GM12865 (cell line): ENCODE data around the gene ZNF804B.

Experiments used
- DNase-seq: peaks from one replicate; pipeline ENCODE4 v3.0.0; 2010; ENCODE audit warnings: low read depth
- H3K4me3 ChIP-seq: 2 replicates; pipeline ENCODE4 v1.5.1; 2011; ENCODE audit warnings: mild to moderate bottlenecking, low read depth, low read length, control low read depth
- CTCF ChIP-seq: IDR thresholded peaks from 2 replicates; pipeline ENCODE4 v1.5.1; 2011; ENCODE audit warnings: low read length, control low read depth, low read depth, inconsistent platforms; ENCODE audit not compliant: insufficient read depth; ENCODE audit errors: missing control alignments

Gene ZNF804B

GRCh38 chr7:88942815-88943501 is 183.5 kb downstream of the ZNF804B start:
- DNase-seq = no peak
- no peak overlapping the region for H3K4me3 ChIP-seq
- no peak for TF ChIP-seq CTCF

- TF ChIP-seq CTCF = no peak
- no peak for DNase-seq
- H3K4me3 ChIP-seq = no peak overlapping the region
These were observed 192.3 kb downstream of the ZNF804B start for GRCh38 chr7:88951826-88952225.

- H3K4me3 ChIP-seq = no peak overlapping the region
- no peak for DNase-seq
- TF ChIP-seq CTCF = no peak
These were observed 204.9 kb downstream of the ZNF804B start for GRCh38 chr7:88964418-88964817.

- no peak for TF ChIP-seq CTCF
These were observed 205.9 kb downstream of the ZNF804B start for GRCh38 chr7:88965371-88965770.

GRCh38 chr7:88967432-88967831 is 207.9 kb downstream of the ZNF804B start:
- H3K4me3 ChIP-seq = no peak overlapping the region
- DNase-seq = no peak
- no peak for TF ChIP-seq CTCF

More at GRCh38 chr7:88965371-88965770, 205.9 kb downstream of the ZNF804B start:
- DNase-seq = no peak
- H3K4me3 ChIP-seq = no peak overlapping the region

GRCh38 chr7:88969167-88969566 is 209.7 kb downstream of the ZNF804B start:
- TF ChIP-seq CTCF = no peak
- no peak overlapping the region for H3K4me3 ChIP-seq
- DNase-seq = no peak

- TF ChIP-seq CTCF = no peak
- no peak for DNase-seq
These were observed 225.8 kb downstream of the ZNF804B start for GRCh38 chr7:88985295-88985694.

More at GRCh38 chr7:88985295-88985694, 225.8 kb downstream of the ZNF804B start:
- no peak overlapping the region for H3K4me3 ChIP-seq
